SH-SY5Y (cell line): ENCODE results near the gene SPATA2L.

Experiments used
- GATA2 ChIP-seq: IDR thresholded peaks from 2 replicates; pipeline ENCODE4 v1.6.1; 2011; ENCODE audit warnings: mild to moderate bottlenecking, low read depth, low read length
- GATA3 ChIP-seq: IDR thresholded peaks from 2 replicates; pipeline ENCODE4 v1.6.1; 2011; ENCODE audit warnings: low read depth, mild to moderate bottlenecking, low read length, moderate library complexity

Gene SPATA2L

GRCh38 chr16:89701425-89702406 lies at the start of gene SPATA2L:
SPATA2L (minus strand) TSS chr16:89701705; CDS start chr16:89701232, 473 bp downstream.
- no peak for TF ChIP-seq GATA2
- no peak for TF ChIP-seq GATA3

GRCh38 chr16:89749637-89750036 lies 48.1 kb upstream of the SPATA2L start:
- TF ChIP-seq GATA2 (no peak), GATA3 (no peak)

GRCh38 chr16:89748921-89749320 lies 47.4 kb upstream of the SPATA2L start:
- TF ChIP-seq GATA2 (no peak), GATA3 (no peak)

GRCh38 chr16:89748076-89748475 lies 46.6 kb upstream of the SPATA2L start:
- TF ChIP-seq GATA2 (no peak), GATA3 (no peak)

- TF ChIP-seq GATA3 (no peak), GATA2 (no peak)
Observed at GRCh38 chr16:89746043-89746442, 44.5 kb upstream of the SPATA2L start.

- TF ChIP-seq GATA2 = no peak
- no peak for TF ChIP-seq GATA3
Observed at GRCh38 chr16:89744813-89745212, 43.3 kb upstream of the SPATA2L start.

GRCh38 chr16:89742948-89743347 lies 41.4 kb upstream of the SPATA2L start:
- TF ChIP-seq GATA3 (no peak), GATA2 (no peak)

- TF ChIP-seq GATA2 = no peak
- no peak for TF ChIP-seq GATA3
Observed at GRCh38 chr16:89741342-89742014, 40.0 kb upstream of the SPATA2L start.

GRCh38 chr16:89739383-89739782 lies 37.9 kb upstream of the SPATA2L start:
- no peak for TF ChIP-seq GATA2
- no peak for TF ChIP-seq GATA3

GRCh38 chr16:89738538-89739317 lies 37.2 kb upstream of the SPATA2L start:
- TF ChIP-seq GATA3 = no peak
- TF ChIP-seq GATA2 = no peak

- TF ChIP-seq GATA3 = no peak
- no peak for TF ChIP-seq GATA2
Observed at GRCh38 chr16:89738072-89738377, 36.5 kb upstream of the SPATA2L start.

- TF ChIP-seq GATA2 = no peak
- no peak for TF ChIP-seq GATA3
Observed at GRCh38 chr16:89737341-89738071, 36.0 kb upstream of the SPATA2L start.

- no peak for TF ChIP-seq GATA2
- TF ChIP-seq GATA3 = no peak
Observed at GRCh38 chr16:89736554-89736953, 35.0 kb upstream of the SPATA2L start.

- TF ChIP-seq GATA3 = no peak
- no peak for TF ChIP-seq GATA2
Observed at GRCh38 chr16:89733792-89734191, 32.3 kb upstream of the SPATA2L start.
